ENCODE results near the gene CDH13. TPM values are rescaled to one million over a fixed set of nuclear protein-coding genes. Genes with fewer than 3 reads are reported as not detected.

CDH13 gene
- total and polyA plus RNA-seq, 2 of the 8 experiments (the other 6 are each of a cell fraction or from before 2014, with no cell fraction given) = 2.3 to 2.4 TPM

GRCh38 chr16:83143788-83144187 is 517.0 kb downstream of the CDH13 start (continued):
- no peak for TF ChIP-seq CHD7 (IDR thresholded peaks at IDR 0.05; ENCODE audit: insufficient replicate concordance, low read length)
- TF ChIP-seq NRF1 (IDR thresholded peaks at IDR 0.05; ENCODE audit: low read depth, low read length) = no peak
- no peak for TF ChIP-seq EP300 (IDR thresholded peaks at IDR 0.05; ENCODE audit: borderline replicate concordance in 1 of 2, low read depth in 2 of 2, low read length in 2 of 2)
- TF ChIP-seq GTF2F1 (IDR thresholded peaks at IDR 0.05; ENCODE audit: borderline replicate concordance, low read depth, low read length) = no peak
- no peak for TF ChIP-seq HDAC2 (IDR thresholded peaks at IDR 0.05; ENCODE audit: borderline replicate concordance in 1 of 2, low read depth in 2 of 2, low read length in 2 of 2)
